B cell (primary cell): Measurements from ENCODE around the gene PLAC9. TPM values are rescaled to one million over a fixed set of nuclear protein-coding genes. Genes with fewer than 3 reads are reported as not detected.

Experiments used
- ATAC-seq: fragments of 200-7000 bp; cut with Tn5 transposase; one replicate; pipeline ENCODE4 v1.10.0; 2021; ENCODE audit warnings: low read depth, mild to moderate bottlenecking, moderate number of reproducible peaks, moderate library complexity
- CTCF ChIA-PET: fragments of 350-600 bp; sonication (Branson Sonifier 250); formaldehyde crosslinking; loops from one replicate; lab custom pipeline; 2021; ENCODE audit warnings: antibody characterized with exemption, inconsistent platforms; lab: Charles Lee
- POLR2A ChIA-PET: fragments of 350-600 bp; sonication (Branson Sonifier 250); formaldehyde crosslinking; loops from one replicate; lab custom pipeline; 2021; ENCODE audit warnings: antibody characterized with exemption; lab: Charles Lee
- DNase-seq: peaks from one replicate; pipeline ENCODE4 v3.0.0; 2013
- H2AFZ ChIP-seq: 2 replicates; pipeline ENCODE4 v1.6.1; 2012; ENCODE audit warnings: mild to moderate bottlenecking, low read depth, low read length; ENCODE audit not compliant: insufficient read depth, poor library complexity, severe bottlenecking
- H3K27ac ChIP-seq, 2 donors: 1 replicate in 1 of 2; 2 replicates in 1 of 2; pipeline ENCODE4 v1.5.1; 2012 to 2013; ENCODE audit warnings: low read length in 2 of 2, mild to moderate bottlenecking in 2 of 2, moderate library complexity in 1 of 2
- H3K27me3 ChIP-seq, 4 experiments: fragments of 200-600 bp in 1 of 4; sonication (generic) in 1 of 4; replicated peaks in 1 of 4; 1 replicate in 2 of 4; 2 replicates in 2 of 4; pipeline versions ENCODE4 v1.6.1 to v1.7.0; 2013 to 2016; ENCODE audit warnings: low read length in 3 of 4, mild to moderate bottlenecking in 2 of 4, mixed read lengths in 1 of 4, moderate library complexity in 1 of 4; ENCODE audit not compliant: insufficient read depth in 4 of 4, control insufficient read depth in 3 of 4; ENCODE audit errors: control extremely low read depth in 1 of 4
- H3K36me3 ChIP-seq, 2 experiments: replicated peaks in 1 of 2; 1 replicate in 1 of 2; 2 replicates in 1 of 2; pipeline versions ENCODE4 v1.6.1 to v1.7.1; 2013; ENCODE audit warnings: low read length in 1 of 2; ENCODE audit not compliant: insufficient read depth in 2 of 2, control insufficient read depth in 1 of 2; ENCODE audit errors: control extremely low read depth in 1 of 2, extremely low read depth in 1 of 2
- H3K4me1 ChIP-seq, 2 donors: fragments of 200-600 bp in 1 of 2; sonication (generic) in 1 of 2; 1 replicate in 1 of 2; 2 replicates in 1 of 2; pipeline versions ENCODE4 v1.5.1 to v1.6.1; 2013 to 2017; ENCODE audit warnings: low read length in 2 of 2; ENCODE audit not compliant: control insufficient read depth in 2 of 2, insufficient read depth in 2 of 2
- H3K4me2 ChIP-seq: replicated peaks from 2 replicates; pipeline ENCODE3; 2012; ENCODE audit warnings: mild to moderate bottlenecking, low read depth, low read length; ENCODE audit not compliant: poor library complexity, severe bottlenecking
- H3K4me3 ChIP-seq, 5 experiments: fragments of 200-600 bp in 1 of 5; sonication (generic) in 1 of 5; 1 replicate in 3 of 5; 2 replicates in 2 of 5; pipeline versions ENCODE4 v1.5.1 to v1.7.0; 2011 to 2016; ENCODE audit warnings: low read length in 4 of 5, mild to moderate bottlenecking in 4 of 5, low read depth in 2 of 5, control low read depth in 1 of 5, moderate library complexity in 1 of 5; ENCODE audit not compliant: insufficient read depth in 1 of 5; ENCODE audit errors: control extremely low read depth in 1 of 5, extremely low read depth in 1 of 5
- H3K79me2 ChIP-seq: fragments of 200-600 bp; sonication (generic); one replicate; pipeline ENCODE4 v1.6.0; 2016; ENCODE audit warnings: low read length; ENCODE audit not compliant: control insufficient read depth, insufficient read depth
- H3K9ac ChIP-seq: fragments of 200-600 bp; sonication (generic); 2 replicates; pipeline ENCODE4 v1.6.1; 2017; ENCODE audit warnings: mild to moderate bottlenecking, low read length, moderate library complexity
- H3K9me3 ChIP-seq, 3 donors: one replicate each; pipeline versions ENCODE4 v1.6.1 to v1.7.1; 2013; ENCODE audit warnings: low read length in 2 of 3; ENCODE audit not compliant: control insufficient read depth in 2 of 3, insufficient read depth in 1 of 3; ENCODE audit errors: control extremely low read depth in 1 of 3
- H4K20me1 ChIP-seq: 2 replicates; pipeline ENCODE4 v1.6.0; 2012; ENCODE audit warnings: mild to moderate bottlenecking, low read length; ENCODE audit not compliant: insufficient read depth, control insufficient read depth, poor library complexity, severe bottlenecking
- H3K27ac Mint-ChIP-seq: one replicate; pipeline ENCODE4 v1.8.0; 2021; ENCODE audit warnings: mixed read lengths
- H3K27me3 Mint-ChIP-seq: one replicate; pipeline ENCODE4 v1.8.0; 2021; ENCODE audit warnings: mixed read lengths
- H3K4me1 Mint-ChIP-seq: one replicate; pipeline ENCODE4 v1.8.0; 2021; ENCODE audit warnings: mixed read lengths
- H3K4me3 Mint-ChIP-seq: one replicate; pipeline ENCODE4 v1.8.0; 2021; ENCODE audit warnings: mixed read lengths
- H3K9me3 Mint-ChIP-seq: one replicate; pipeline ENCODE4 v1.8.0; 2022; ENCODE audit warnings: mixed read lengths; ENCODE audit not compliant: insufficient read depth
- EZH2 ChIP-seq: IDR thresholded peaks from 2 replicates; pipeline ENCODE4 v1.6.1; 2012; ENCODE audit warnings: borderline replicate concordance, low read depth, mild to moderate bottlenecking, moderate library complexity, low read length; ENCODE audit not compliant: insufficient read depth, poor library complexity, severe bottlenecking
- WGBS: methylation state at CpG from one replicate; pipeline ENCODE4 v1.1.5; 2013; ENCODE audit warnings: missing lambda C conversion rate; ENCODE audit not compliant: insufficient coverage; 5-methylcytosine and 5-hydroxymethylcytosine counted together
- intact Hi-C: fragments of 100-400 bp; cut with micrococcal nuclease; formaldehyde crosslinking; loops from one replicate; pipeline ENCODE4 v1.10.0; 2022
- polyA plus RNA-seq: library from polyadenylated mRNA; depleted of rRNA; stranded (reverse); fragments of >200 nt; gene quantifications from 2 replicates; pipeline ENCODE4 v1.2.3, GENCODE V29; 2012
- total RNA-seq, 2 donors: library from RNA; stranded (reverse); fragments of 120-200 nt in 1 of 2; gene quantifications; 1 replicate in 1 of 2; 2 replicates in 1 of 2; pipeline versions ENCODE4 v1.2.3 to v1.2.4, GENCODE V29; 2013 to 2022
- TF ChIP-seq, protein P1 (sequence below): fragments of 200-600 bp; IDR thresholded peaks from one replicate; pipeline ENCODE4 v1.8.0; 2022; ENCODE audit warnings: antibody characterized with exemption, mild to moderate bottlenecking

The PLAC9 gene
- total and polyA plus RNA-seq, 2 donors (not counting 1 experiment from before 2014, with no cell fraction given): not detected

DNA sequence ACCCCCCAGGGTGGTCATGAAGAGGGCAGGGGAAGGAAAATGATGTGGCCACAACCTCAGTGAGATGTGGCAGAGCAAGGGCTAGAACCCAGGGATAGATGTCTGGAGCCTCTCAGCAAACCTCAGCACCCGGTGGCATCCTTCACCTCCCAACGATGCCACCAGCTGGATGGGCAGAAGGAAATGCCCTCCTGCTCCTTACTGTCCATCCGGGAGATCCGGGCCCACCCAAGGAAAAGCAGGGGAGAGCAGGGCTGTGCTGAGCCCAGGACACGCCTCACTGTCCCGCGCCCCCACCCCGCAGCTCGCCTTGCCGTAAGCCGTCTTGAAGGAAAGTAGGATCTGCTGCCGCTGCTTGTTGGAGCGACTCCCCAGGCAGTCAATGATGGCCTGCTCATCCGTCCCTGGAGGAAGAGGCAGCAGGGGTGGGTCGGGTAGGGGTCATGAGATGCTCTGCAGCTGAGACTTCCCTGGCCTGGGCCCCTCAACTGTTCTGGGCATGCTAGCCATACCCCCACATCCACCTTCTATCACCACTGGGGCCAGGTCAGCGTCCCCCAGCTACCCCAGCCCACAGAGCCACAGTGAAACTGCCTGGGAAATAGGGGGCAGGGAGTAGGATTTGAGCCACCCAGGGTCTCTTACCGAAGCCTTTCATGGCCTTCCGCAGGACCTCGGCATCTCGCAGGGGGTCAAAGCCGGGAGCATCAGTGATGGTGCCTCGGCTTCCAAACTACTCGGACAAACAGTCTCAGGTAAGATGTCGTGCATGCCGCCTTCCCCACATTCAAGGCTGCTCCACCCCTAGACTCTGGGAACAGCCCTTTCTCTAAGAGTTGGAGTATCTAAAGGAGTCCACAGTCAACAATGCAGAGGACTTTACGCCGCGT lies 34.3 kb downstream of the PLAC9 start:
- Histone ChIP-seq H2AFZ (no peak overlapping the region), H4K20me1 (peaks cover 77% of the 10 kb centered on the region), H3K79me2 (peaks cover 13% of the 10 kb centered on the region), H3K27ac (no peak overlapping the region), H3K9ac (no peak overlapping the region), H3K4me1 (no peaks in the 10 kb centered on the region), H3K4me3 (no peak overlapping the region), H3K4me2 (no peak overlapping the region), H3K36me3 (peaks cover 0 to 85% of the 10 kb centered on the region in 2 experiments), H3K27me3 (no peaks in the 10 kb centered on the region), H3K9me3 (no peaks in the 10 kb centered on the region)
- WGBS: 95% methylated on average over 26 of the region's 28 CpGs
- CTCF ChIA-PET: interaction anchor here (0.6 to 4.2 kb wide), 3 partner anchors 22 to 63 kb away, joined by 3 to 39 read pairs (median 11); no protein-coding TSS in a partner anchor
- no peak for TF ChIP-seq EZH2
- TF ChIP-seq, protein P1, sequence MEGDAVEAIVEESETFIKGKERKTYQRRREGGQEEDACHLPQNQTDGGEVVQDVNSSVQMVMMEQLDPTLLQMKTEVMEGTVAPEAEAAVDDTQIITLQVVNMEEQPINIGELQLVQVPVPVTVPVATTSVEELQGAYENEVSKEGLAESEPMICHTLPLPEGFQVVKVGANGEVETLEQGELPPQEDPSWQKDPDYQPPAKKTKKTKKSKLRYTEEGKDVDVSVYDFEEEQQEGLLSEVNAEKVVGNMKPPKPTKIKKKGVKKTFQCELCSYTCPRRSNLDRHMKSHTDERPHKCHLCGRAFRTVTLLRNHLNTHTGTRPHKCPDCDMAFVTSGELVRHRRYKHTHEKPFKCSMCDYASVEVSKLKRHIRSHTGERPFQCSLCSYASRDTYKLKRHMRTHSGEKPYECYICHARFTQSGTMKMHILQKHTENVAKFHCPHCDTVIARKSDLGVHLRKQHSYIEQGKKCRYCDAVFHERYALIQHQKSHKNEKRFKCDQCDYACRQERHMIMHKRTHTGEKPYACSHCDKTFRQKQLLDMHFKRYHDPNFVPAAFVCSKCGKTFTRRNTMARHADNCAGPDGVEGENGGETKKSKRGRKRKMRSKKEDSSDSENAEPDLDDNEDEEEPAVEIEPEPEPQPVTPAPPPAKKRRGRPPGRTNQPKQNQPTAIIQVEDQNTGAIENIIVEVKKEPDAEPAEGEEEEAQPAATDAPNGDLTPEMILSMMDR: no peak
- Mint-ChIP-seq H3K4me3 (no peak overlapping the region), H3K27ac (no peak overlapping the region), H3K9me3 (no peaks in the 10 kb centered on the region), H3K4me1 (peaks cover 3% of the 10 kb centered on the region), H3K27me3 (no peaks in the 10 kb centered on the region)
- DNase-seq (no peak), ATAC-seq (no peak)
- intact Hi-C loops: loop anchor here (5.0 kb wide), 1 partner anchor 35 kb away; no protein-coding TSS in a partner anchor
- POLR2A ChIA-PET: no interaction called here
